D721Med (cell line): ENCODE data around the gene HIVEP3.

Experiments used
- DNase-seq: peaks from one replicate; pipeline ENCODE4 v3.0.0; 2011; ENCODE audit warnings: low spot score; ENCODE audit not compliant: insufficient read length
- FAIRE-seq: peaks from 2 replicates; lab custom pipeline; 2011; peaks lifted over from hg19 to GRCh38; lab: Jason Lieb, UNC
- TF ChIP-seq, protein P1 (sequence below): IDR thresholded peaks from 2 replicates; pipeline ENCODE4 v1.5.1; 2012; ENCODE audit warnings: mild to moderate bottlenecking, control low read depth; ENCODE audit not compliant: insufficient read depth; ENCODE audit errors: missing control alignments

The HIVEP3 gene

GRCh38 chr1:41497056-41497440, 421.7 kb downstream of the HIVEP3 start:
- DNase-seq = no peak

DNA sequence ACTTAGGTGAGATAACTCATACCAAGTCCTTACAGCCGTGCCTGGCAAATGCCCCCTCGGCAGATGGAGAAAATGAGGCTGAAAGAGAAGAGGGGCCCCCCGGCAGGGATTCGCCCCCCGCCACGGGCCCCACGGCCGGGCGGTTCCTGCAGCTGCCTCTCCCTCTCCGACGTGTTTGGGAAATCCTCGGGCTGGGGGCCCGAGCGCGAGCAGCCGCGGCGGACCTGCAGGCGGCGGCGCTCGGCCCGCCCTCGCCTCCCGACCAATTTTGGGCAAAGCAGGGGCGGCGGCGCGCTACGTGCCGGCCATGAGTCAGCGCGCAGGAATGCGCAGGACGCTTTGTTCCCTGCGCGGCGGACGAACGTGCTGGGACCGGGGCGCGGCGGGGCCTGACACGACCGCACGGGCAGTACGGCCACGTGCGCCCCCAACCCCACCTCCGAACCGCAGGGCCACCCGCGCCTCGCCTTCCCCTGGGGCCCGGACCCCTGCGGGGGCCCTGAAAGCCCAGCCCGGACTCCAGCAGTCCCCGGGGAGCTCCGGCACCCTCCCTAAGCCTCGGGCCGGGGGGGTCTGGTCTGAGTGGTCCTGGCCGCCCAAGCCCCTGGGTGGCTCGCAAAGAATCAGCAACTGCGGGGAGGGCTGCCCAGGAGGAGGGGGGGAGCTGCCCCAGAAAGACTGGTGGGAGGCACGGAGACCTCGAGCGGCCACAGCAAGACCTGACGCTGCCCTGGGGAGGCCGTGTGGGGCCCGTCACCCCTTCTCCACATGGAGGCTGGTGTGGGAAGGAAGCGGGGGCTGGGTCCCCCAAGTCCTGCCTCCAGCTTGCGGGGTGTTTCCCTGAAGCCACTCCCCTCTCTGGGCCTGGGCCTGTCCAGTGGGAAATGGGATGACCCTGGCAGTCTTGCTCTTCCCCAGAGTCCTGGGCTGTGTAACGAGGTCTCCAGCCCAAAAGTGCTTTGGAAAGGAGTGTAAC, 422.4 kb downstream of the HIVEP3 start:
- TF ChIP-seq, protein P1, sequence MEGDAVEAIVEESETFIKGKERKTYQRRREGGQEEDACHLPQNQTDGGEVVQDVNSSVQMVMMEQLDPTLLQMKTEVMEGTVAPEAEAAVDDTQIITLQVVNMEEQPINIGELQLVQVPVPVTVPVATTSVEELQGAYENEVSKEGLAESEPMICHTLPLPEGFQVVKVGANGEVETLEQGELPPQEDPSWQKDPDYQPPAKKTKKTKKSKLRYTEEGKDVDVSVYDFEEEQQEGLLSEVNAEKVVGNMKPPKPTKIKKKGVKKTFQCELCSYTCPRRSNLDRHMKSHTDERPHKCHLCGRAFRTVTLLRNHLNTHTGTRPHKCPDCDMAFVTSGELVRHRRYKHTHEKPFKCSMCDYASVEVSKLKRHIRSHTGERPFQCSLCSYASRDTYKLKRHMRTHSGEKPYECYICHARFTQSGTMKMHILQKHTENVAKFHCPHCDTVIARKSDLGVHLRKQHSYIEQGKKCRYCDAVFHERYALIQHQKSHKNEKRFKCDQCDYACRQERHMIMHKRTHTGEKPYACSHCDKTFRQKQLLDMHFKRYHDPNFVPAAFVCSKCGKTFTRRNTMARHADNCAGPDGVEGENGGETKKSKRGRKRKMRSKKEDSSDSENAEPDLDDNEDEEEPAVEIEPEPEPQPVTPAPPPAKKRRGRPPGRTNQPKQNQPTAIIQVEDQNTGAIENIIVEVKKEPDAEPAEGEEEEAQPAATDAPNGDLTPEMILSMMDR = no peak
- no peak for FAIRE-seq
- DNase-seq = no peak

More at GRCh38 chr1:41497056-41497440, 421.7 kb downstream of the HIVEP3 start:
- TF ChIP-seq, protein P1 = no peak
- FAIRE-seq = no peak

DNA sequence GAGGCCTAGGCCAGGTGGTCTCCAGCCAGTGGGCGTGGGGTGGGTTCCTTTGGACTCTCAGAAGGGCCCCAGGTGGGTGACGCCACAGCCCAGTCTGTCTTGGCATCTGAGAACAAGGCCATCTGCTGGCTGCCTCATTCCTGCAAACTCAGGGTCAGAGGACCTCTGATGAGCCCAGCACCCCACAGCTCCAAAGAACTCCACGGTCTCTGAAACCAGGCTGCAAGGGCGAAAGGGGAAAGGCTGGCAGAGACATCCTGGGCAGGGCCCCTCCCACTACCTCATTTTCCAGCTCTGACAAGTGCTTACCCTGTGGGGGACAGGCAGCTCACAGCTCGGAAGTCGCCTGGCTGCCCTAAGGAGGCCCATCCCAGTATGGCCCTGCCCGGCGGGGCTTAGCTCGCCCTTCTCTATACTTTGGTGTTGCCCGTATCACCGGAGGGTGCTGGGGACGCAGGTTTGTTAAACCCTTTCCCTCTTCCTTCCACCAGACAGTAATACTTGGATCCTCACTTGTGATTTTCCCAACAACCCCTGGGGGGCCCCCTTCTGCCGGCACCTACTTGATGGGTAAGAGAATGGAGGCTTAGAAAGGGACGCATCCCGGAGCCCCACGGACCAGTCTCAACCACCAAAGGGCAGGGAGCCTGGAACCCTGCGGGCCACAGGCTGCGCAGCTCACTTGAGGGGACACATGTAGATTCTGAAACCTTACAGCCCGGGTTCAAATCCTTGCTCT, 423.3 kb downstream of the HIVEP3 start:
- DNase-seq (no peak), FAIRE-seq (no peak)
- TF ChIP-seq, protein P1 = peak; percentile 2

GRCh38 chr1:41494351-41495209, 424.1 kb downstream of the HIVEP3 start:
- DNase-seq (no peak), FAIRE-seq (no peak)
- TF ChIP-seq, protein P1 = no peak

- DNase-seq (no peak), FAIRE-seq (no peak)
- TF ChIP-seq, protein P1 = no peak
Measured at GRCh38 chr1:41493626-41494350, 424.9 kb downstream of the HIVEP3 start.

DNA sequence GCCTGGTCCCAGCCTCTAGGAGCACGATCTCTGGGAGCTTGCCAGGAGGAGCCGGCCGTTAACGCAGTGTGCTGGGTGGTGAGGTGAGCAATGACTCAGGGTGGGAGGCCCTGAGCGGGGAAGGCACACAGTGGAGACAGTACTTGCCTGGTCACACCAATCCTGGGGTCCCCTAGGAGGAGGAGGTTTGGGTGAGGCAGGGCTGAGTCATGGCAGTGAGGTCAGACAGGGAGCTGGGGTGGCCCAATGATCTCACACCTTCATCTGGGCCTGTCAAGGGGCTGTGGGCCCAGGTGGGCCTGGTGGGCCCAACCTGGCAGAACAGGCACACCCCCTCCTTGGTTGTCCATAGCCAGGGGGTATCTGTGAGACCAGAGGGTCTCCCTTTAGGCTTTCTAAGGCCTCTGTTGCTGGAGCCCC, 425.6 kb downstream of the HIVEP3 start:
- FAIRE-seq (no peak), DNase-seq (no peak)
- TF ChIP-seq, protein P1 = no peak
